NCI-H146 treated with DMSO at 0.1 percent for 48 hours (cell line): Measurements from ENCODE around the gene ARMC2.
"Not testable (repeated sequence)": the region's sequence is repeated elsewhere in the genome, so short reads cannot be mapped to it uniquely, and the experiment has no call there.

Source experiments
- DNase-seq: peaks from one replicate; lab custom pipeline; 2025; ENCODE audit not compliant: unreplicated experiment; lab: John Stamatoyannopoulos, UW

The ARMC2 gene

GRCh38 chr6:108915258-108915657 is 67.0 kb downstream of the ARMC2 start:
- DNase-seq = no peak

GRCh38 chr6:108916026-108916686 is 67.9 kb downstream of the ARMC2 start:
- no peak for DNase-seq

DNA sequence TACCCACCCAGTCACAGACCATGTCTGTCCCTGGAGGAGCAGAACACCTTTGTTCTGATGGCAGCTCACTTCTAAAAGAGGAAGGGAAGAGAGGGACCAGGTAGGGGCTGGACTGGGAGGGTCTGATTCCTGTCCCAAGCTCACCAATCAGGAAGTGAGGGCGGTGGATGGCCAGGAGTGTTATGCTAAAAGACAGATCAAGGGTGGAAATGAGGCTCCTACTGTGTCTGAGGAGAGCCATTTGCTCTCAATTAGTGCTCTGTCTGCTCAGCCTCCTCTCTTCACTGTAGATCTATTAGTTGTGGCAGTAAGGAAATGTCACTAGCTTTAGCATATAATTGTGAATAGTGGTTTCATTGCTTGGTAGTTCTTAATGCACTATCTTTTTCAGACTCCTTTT is 72.5 kb downstream of the ARMC2 start:
- DNase-seq = no peak

GRCh38 chr6:108921547-108922361 is 73.5 kb downstream of the ARMC2 start:
- no peak for DNase-seq

DNA sequence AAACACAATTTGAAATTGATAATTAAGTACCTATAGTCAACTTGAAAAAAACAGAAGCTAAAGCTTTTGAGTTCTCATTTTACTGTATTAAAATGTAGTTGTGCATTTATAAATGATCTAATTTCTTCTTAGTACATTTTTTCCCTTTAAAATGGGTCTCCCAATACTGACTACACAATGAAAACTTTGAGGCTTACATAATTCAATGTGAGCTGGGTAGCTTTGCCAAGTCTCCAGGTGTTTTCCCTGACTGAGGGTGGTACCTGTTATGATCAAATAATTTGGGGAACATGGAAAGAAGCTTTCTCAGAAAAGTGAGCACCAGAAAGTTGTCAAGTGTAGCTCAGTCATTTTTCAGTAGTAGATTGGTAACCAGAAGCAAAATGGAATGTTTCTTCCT is 74.3 kb downstream of the ARMC2 start:
- no peak for DNase-seq

DNA sequence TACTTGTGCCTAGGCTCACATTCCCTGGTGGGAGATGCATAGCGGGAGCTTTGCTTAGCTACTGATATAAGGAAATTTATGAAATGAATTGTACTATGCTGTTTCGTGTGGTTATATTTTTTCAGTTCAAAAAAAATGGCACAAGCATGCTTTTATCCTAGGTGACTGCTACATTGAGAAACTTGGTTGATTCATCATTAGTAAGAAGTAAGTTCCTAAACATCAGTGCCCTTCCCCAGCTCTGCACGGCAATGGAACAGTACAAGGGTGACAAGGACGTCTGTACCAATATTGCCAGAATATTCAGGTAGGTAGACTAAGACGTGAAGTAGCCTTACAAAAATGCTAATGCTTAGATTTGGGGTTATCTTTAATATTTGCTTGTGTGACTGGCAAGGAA is 79.7 kb downstream of the ARMC2 start:
- no peak for DNase-seq

- no peak for DNase-seq
These were observed 80.4 kb downstream of the ARMC2 start for GRCh38 chr6:108928650-108929049.

GRCh38 chr6:108931090-108931489 is 82.9 kb downstream of the ARMC2 start:
- not testable (repeated sequence) for DNase-seq

- no peak for DNase-seq
These were observed 88.9 kb downstream of the ARMC2 start for GRCh38 chr6:108937170-108937569.

GRCh38 chr6:108940741-108941140 is 92.5 kb downstream of the ARMC2 start:
- no peak for DNase-seq

DNA sequence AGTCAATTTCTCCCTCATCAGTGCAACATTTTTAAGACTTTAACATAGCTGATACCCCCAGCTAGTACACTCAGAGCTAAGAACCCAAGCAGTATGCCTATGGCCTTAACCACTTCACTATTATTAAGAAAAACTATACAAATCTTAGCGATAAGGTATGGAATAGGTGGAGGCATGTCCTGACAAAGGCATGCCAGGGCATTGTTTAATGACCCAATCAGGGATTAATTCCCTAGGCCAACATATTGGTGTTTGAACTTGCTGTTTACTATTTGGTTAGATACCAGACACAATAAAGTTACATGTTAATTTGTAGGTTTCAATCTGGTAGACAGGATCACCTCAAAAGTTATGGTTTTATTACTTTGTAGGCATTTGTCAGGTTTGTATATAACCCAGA is 93.1 kb downstream of the ARMC2 start:
- no peak for DNase-seq

DNA sequence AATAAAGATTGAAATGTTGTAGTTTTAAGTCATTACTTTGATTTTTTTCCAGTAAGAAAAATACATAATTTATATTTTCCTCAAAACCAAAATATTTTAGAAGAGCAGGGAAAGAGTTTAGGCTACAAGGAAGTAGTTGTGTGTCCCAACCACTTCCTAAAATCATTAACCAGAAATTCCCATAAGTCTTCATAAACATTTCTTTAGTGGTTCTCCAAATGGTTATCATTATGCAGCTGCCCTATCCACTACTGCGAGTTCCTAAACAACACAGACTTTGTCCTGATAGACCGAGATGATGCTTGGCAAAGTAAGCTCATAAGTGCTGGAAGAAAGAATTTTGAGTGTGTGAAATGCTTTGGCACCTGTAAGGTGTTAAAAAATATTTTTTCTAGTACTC is 93.6 kb downstream of the ARMC2 start:
- DNase-seq = no peak

DNA sequence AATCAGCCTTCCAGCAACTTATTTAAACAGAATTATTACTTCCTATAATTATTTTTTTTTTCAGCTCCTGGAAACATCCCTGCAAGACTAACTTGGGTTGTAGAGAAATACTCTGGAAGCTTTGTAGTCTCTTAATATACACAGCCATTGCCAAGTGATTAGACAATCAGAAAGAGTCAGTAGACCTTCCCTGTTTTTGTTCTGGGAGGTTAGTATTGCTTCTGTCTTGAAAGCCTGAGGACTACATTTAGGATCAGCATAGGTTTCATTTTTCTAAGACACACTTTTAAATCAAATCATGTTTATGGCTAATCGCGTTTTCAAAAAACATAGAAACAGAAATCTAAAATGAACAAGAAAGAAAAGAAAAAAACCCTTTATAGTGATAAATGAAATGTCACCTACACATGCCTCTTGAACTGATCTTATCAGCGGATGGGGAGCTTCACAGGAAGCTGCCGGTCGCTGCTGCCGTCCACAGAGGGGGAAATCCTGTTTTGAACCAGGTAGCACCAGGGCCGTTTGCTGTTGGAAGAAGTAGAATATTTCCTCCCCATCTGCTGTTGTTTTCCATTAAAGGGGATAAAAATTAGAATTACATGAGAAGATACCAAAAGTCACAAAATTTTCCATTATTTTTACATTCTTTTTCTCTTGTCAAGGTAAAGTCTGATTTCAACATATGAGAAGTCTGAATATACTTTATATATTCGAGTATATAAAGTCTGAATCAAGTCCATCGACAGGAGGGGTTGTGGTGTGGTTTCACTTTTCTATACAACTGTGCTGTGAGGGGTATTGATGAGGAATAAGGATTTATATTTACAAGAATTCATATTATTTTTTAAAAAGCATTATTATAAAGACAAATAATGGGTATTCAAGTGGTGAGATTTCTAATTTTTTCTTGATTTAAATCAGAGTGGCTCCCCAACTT is 94.6 kb downstream of the ARMC2 start:
- DNase-seq = no peak

DNA sequence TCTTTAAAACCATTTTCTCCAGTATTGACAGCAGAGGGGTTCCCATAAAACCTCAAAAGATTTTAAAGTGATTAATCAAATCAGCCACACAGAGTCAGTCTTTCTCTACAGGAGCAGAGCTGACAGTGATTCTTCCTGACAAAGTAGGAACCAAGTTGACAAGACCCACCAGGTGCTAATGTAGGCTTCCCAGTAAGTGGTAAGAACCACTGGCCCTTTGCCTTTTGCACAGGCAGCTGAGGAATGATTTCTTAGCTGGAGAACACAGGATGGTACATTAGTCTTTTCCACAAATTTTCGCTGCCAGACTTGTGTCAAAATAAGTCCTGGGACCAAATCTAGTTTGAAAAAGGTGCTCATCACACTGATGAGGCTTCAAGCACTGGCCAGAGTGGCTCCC is 95.8 kb downstream of the ARMC2 start:
- no peak for DNase-seq

DNA sequence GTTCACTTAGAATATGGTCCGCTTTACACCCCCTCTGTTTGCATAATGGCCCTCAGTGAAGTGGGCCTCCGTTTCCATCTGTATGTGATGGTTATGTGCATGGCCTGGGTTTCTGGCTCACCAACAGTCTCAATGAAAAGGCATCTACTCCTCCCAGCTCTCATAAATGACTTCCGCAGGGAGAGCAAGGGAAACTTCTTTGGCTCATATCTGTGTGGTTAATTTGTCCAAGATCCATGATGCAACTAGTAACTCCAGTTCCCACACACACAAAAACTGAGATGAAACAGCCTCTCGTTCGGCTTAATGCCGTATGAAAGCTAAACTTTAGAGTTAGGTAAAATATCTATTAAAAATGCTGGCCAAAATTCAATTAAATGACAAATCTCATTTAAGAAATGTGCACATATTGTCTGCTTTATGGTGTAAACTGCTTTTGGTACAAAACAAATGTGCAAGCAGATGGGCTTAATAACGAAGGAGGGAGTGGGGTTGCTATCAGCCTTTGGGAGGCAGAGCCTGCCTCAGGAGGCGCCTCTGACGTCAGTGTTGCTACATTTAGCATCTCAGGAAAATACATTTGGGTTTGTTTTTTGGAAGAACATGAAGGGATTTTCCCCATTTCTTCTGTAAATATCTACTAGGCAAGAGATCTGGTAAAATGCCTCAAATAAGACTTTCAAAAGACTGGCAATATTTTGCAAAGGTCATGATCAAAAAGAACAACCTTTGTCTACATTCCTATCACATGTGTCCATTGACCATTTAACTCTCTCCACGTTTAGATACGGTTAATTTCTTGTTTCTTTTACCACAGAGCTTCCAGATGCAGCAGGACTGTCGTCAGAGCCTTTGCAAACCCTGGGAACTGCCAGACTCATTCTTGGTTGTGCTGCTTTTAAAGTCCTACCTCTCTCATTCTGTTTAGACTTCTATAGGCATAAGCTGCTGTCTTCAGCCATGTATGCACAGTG is 96.8 kb downstream of the ARMC2 start:
- DNase-seq = no peak

DNA sequence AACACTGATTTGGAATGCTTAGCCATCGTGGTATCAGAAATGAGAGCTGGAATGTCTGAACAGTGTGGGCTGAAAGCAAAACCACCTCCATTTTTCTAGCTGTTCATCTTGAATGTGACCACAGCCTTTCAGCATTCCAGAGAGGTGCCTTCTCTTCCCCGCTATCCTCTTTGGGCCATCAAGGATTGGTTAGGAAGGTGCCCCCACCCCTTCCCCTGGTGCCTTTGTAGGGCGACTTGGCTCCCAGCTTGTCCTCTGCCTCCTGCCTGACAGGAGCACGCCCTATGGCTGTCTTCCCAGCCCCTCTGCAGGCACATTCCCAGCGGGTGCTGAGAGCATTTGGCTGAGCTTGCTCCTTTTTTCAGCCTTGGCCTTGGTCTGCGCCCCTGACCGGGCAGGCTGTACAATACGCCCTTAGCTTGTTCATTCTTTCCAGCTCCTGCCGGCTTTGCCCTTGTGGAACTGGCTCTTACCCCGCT is 97.5 kb downstream of the ARMC2 start:
- DNase-seq = no peak

GRCh38 chr6:108946695-108947094 is 98.5 kb downstream of the ARMC2 start:
- no peak for DNase-seq

DNA sequence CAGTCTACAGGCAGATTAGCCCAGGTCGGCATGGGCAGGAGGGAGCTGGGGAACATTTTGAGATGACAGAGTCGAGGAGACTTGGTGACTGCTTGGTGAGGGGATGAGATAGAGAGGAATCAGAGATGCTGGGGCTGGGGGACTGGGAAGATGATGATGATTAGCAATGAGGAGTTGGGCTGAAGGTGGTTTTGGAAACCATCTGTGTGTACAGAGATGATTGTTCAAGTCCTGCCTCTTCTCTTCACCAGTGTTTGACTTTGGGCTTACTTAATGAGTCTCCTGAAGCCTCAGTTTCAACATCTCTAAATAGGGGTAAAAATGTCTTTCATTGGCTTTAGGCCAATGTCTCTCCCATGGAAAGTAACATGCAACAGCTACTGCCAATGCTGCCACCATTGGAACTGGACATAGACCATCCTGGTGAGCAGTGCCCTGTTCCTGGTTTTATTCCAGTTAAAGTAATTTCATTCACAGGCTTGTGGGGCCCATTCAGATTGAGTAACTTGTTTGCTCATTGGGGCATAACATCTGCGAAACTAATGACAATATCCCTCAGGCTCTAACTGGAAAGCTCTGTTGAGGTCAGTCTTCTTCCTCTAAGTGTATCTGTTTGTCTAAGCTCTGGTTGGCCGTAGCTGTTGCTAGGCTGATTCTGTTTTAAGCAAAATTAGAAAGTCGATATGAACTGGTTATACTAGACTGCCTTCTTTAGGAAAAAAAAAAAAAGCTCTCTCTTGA is 99.1 kb downstream of the ARMC2 start:
- peak; percentile 68 for DNase-seq

- DNase-seq = no peak
These were observed 100.0 kb downstream of the ARMC2 start for GRCh38 chr6:108948181-108948661.
